Liver (tissue), 9 donors: Measurements from ENCODE around the gene RBMY1D. TPM values are rescaled to one million over a fixed set of nuclear protein-coding genes. Genes with fewer than 3 reads are reported as not detected.

Experiments
- DNase-seq: peaks from one replicate; pipeline ENCODE4 v3.0.0-alpha.2; 2017; ENCODE audit warnings: low spot score
- H3K27ac ChIP-seq, 2 donors: one replicate each; pipeline ENCODE4 v1.7.0; 2013; ENCODE audit warnings: inconsistent platforms in 2 of 2, low read length in 2 of 2, control low read depth in 1 of 2, low read depth in 1 of 2, mild to moderate bottlenecking in 1 of 2
- H3K27me3 ChIP-seq, 4 donors: one replicate each; pipeline versions ENCODE4 v1.6.1 to v1.7.0; 2013; ENCODE audit warnings: low read length in 3 of 4, inconsistent platforms in 1 of 4, mild to moderate bottlenecking in 1 of 4, moderate library complexity in 1 of 4; ENCODE audit not compliant: control insufficient read depth in 4 of 4, insufficient read depth in 4 of 4
- H3K36me3 ChIP-seq, 4 donors: one replicate each; pipeline versions ENCODE4 v1.6.1 to v1.7.0; 2013; ENCODE audit warnings: low read length in 3 of 4, mild to moderate bottlenecking in 3 of 4, low read depth in 1 of 4, moderate library complexity in 1 of 4; ENCODE audit not compliant: control insufficient read depth in 4 of 4, insufficient read depth in 3 of 4
- H3K4me1 ChIP-seq, 4 donors: one replicate each; pipeline versions ENCODE4 v1.6.1 to v1.7.0; 2013; ENCODE audit warnings: low read length in 3 of 4, mild to moderate bottlenecking in 3 of 4, moderate library complexity in 1 of 4; ENCODE audit not compliant: control insufficient read depth in 4 of 4, insufficient read depth in 4 of 4
- H3K4me3 ChIP-seq, 3 donors: one replicate each; pipeline versions ENCODE4 v1.6.1 to v1.7.0; 2013; ENCODE audit warnings: low read length in 3 of 3, control low read depth in 1 of 3, low read depth in 1 of 3, mild to moderate bottlenecking in 1 of 3
- H3K9ac ChIP-seq, 2 donors: one replicate each; pipeline ENCODE4 v1.7.0; 2013; ENCODE audit warnings: low read length in 2 of 2, mild to moderate bottlenecking in 2 of 2, moderate library complexity in 2 of 2, control low read depth in 1 of 2, low read depth in 1 of 2
- H3K9me3 ChIP-seq, 4 donors: one replicate each; pipeline versions ENCODE4 v1.6.1 to v1.7.0; 2013; ENCODE audit warnings: low read length in 3 of 4; ENCODE audit not compliant: control insufficient read depth in 4 of 4
- EGR1 ChIP-seq, 2 donors: IDR thresholded peaks; 2 replicates each; pipeline ENCODE4 v1.6.1; 2016 to 2018; ENCODE audit warnings: antibody characterized with exemption in 2 of 2, low read depth in 2 of 2
- FOXA1 ChIP-seq: IDR thresholded peaks from 2 replicates; pipeline ENCODE4 v1.6.1; 2016; ENCODE audit warnings: antibody characterized with exemption
- FOXA2 ChIP-seq: IDR thresholded peaks from 2 replicates; pipeline ENCODE4 v1.6.1; 2016; ENCODE audit warnings: antibody characterized with exemption
- GABPA ChIP-seq, 2 donors: IDR thresholded peaks in 1 of 2; conservative IDR thresholded peaks in 1 of 2; 2 replicates each; pipeline ENCODE4 v1.6.1; 2016; ENCODE audit warnings: antibody characterized with exemption in 2 of 2, mild to moderate bottlenecking in 1 of 2, moderate library complexity in 1 of 2
- HNF4A ChIP-seq, 2 donors: conservative IDR thresholded peaks; 2 replicates each; pipeline ENCODE4 v1.6.1; 2016; ENCODE audit warnings: antibody characterized with exemption in 2 of 2, mild to moderate bottlenecking in 2 of 2
- HNF4G ChIP-seq: IDR thresholded peaks from 2 replicates; pipeline ENCODE4 v1.6.1; 2016; ENCODE audit warnings: antibody characterized with exemption
- JUND ChIP-seq, 2 donors: IDR thresholded peaks; 2 replicates each; pipeline ENCODE4 v1.6.1; 2016; ENCODE audit warnings: antibody characterized with exemption in 2 of 2
- NR2F2 ChIP-seq: IDR thresholded peaks from 2 replicates; pipeline ENCODE4 v1.6.1; 2016; ENCODE audit warnings: antibody characterized with exemption
- RAD21 ChIP-seq, 2 donors: IDR thresholded peaks; 2 replicates each; pipeline ENCODE4 v1.6.1; 2016; ENCODE audit warnings: antibody characterized with exemption in 2 of 2, mild to moderate bottlenecking in 2 of 2
- RXRA ChIP-seq, 2 donors: IDR thresholded peaks; 2 replicates each; pipeline ENCODE4 v1.6.1; 2017 to 2018; ENCODE audit warnings: antibody characterized with exemption in 2 of 2, mild to moderate bottlenecking in 1 of 2
- SP1 ChIP-seq: IDR thresholded peaks from 2 replicates; pipeline ENCODE4 v1.6.1; 2018; ENCODE audit warnings: antibody characterized with exemption, mild to moderate bottlenecking
- TAF1 ChIP-seq: conservative IDR thresholded peaks from 2 replicates; pipeline ENCODE4 v1.6.1; 2016; ENCODE audit warnings: antibody characterized with exemption, mild to moderate bottlenecking
- whole genome bisulfite sequencing: extraction: QIAGEN DNeasy Blood & Tissue Kit; methylation state at CpG from one replicate; pipeline ENCODE4 v1.1.7; 2013; 5-methylcytosine and 5-hydroxymethylcytosine counted together
- polyA plus RNA-seq, 2 donors: library from polyadenylated mRNA; stranded (reverse) in 1 of 2; unstranded in 1 of 2; fragments of 200-250 nt in 1 of 2; fragments of >200 nt in 1 of 2; fragmentation: Nextera tagmentation in 1 of 2; extraction: Ambion mirVana in 1 of 2; gene quantifications; one replicate each; pipeline versions ENCODE4 v1.2.1 to v1.2.3, GENCODE V29; 2013 to 2015
- total RNA-seq, 2 donors: library from RNA; depleted of rRNA; stranded (reverse); fragments of >200 nt; gene quantifications; one replicate each; pipeline ENCODE4 v1.2.3, GENCODE V29; 2014
- TF ChIP-seq, protein P1 (sequence below): IDR thresholded peaks from 2 replicates; pipeline ENCODE4 v1.6.1; 2016; ENCODE audit warnings: antibody characterized with exemption
- TF ChIP-seq, protein P2 (sequence below): IDR thresholded peaks from 2 replicates; pipeline ENCODE4 v1.6.1; 2016; ENCODE audit warnings: antibody characterized with exemption, mild to moderate bottlenecking
- TF ChIP-seq, protein P3 (sequence below): fragments of 150-350 bp; IDR thresholded peaks from 2 replicates; pipeline ENCODE4 v1.5.1; 2017; ENCODE audit warnings: improper control_type of control experiment, low read depth, low read length; ENCODE audit not compliant: missing input control
- TF ChIP-seq, protein P4 (sequence below): IDR thresholded peaks from 2 replicates; pipeline ENCODE4 v1.6.1; 2016; ENCODE audit warnings: antibody characterized with exemption
- TF ChIP-seq, protein P5 (sequence below): IDR thresholded peaks from 2 replicates; pipeline ENCODE4 v1.6.1; 2016; ENCODE audit warnings: antibody characterized with exemption
- donor health status: healthy.
- donor health status: healthy.
- donor health status: healthy.
- donor health status: healthy.
- donor health status: healthy.

RBMY1D gene
- total and polyA plus RNA-seq, 4 donors: not detected

DNA sequence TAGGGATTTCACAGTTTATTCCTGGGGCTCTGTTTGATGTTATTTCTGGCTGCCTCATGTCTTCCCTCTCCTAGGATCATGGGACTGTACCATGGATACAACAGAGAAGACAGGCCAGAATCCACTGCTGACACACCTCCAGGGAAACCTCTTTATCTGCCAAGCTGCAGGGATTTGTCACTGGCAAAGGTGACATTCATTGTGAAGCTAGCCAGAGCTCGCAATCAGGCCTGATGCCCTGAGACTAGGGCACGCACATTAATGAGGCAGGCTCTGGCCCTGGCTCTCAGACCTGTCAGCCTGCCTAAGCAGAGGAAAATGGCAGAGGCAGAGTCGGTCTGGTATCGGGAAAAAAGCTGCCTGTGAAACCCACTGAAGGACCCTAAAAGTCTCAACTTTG is 52.2 kb downstream of the RBMY1D start:
- no peaks in the 10 kb centered on the region for H3K4me1 ChIP-seq
- no peak overlapping the region for H3K4me3 ChIP-seq
- H3K36me3 ChIP-seq: no peaks in the 10 kb centered on the region
- 75% methylated on average over 4 of the region's 4 CpGs for WGBS
- H3K27me3 ChIP-seq: no peaks in the 10 kb centered on the region
- no peak overlapping the region for H3K9ac ChIP-seq
- no peak overlapping the region for H3K27ac ChIP-seq
- TF ChIP-seq JUND (IDR thresholded peaks at IDR 0.05) (no peak), EGR1 (IDR thresholded peaks at IDR 0.05; ENCODE audit: low read depth in 2 of 2) (no peak), HNF4A (conservative IDR thresholded peaks at IDR 0.05) (no peak), FOXA2 (no peak), RXRA (IDR thresholded peaks at IDR 0.05) (no peak), HNF4G (no peak), TAF1 (no peak), RAD21 (IDR thresholded peaks at IDR 0.05) (no peak), GABPA (IDR thresholded peaks at IDR 0.05 in 1 of 2, conservative IDR thresholded peaks at IDR 0.05 in 1 of 2) (no peak), NR2F2 (no peak), FOXA1 (no peak)
- TF ChIP-seq, protein P1, sequence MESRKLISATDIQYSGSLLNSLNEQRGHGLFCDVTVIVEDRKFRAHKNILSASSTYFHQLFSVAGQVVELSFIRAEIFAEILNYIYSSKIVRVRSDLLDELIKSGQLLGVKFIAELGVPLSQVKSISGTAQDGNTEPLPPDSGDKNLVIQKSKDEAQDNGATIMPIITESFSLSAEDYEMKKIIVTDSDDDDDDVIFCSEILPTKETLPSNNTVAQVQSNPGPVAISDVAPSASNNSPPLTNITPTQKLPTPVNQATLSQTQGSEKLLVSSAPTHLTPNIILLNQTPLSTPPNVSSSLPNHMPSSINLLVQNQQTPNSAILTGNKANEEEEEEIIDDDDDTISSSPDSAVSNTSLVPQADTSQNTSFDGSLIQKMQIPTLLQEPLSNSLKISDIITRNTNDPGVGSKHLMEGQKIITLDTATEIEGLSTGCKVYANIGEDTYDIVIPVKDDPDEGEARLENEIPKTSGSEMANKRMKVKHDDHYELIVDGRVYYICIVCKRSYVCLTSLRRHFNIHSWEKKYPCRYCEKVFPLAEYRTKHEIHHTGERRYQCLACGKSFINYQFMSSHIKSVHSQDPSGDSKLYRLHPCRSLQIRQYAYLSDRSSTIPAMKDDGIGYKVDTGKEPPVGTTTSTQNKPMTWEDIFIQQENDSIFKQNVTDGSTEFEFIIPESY: no peak
- TF ChIP-seq, protein P2, sequence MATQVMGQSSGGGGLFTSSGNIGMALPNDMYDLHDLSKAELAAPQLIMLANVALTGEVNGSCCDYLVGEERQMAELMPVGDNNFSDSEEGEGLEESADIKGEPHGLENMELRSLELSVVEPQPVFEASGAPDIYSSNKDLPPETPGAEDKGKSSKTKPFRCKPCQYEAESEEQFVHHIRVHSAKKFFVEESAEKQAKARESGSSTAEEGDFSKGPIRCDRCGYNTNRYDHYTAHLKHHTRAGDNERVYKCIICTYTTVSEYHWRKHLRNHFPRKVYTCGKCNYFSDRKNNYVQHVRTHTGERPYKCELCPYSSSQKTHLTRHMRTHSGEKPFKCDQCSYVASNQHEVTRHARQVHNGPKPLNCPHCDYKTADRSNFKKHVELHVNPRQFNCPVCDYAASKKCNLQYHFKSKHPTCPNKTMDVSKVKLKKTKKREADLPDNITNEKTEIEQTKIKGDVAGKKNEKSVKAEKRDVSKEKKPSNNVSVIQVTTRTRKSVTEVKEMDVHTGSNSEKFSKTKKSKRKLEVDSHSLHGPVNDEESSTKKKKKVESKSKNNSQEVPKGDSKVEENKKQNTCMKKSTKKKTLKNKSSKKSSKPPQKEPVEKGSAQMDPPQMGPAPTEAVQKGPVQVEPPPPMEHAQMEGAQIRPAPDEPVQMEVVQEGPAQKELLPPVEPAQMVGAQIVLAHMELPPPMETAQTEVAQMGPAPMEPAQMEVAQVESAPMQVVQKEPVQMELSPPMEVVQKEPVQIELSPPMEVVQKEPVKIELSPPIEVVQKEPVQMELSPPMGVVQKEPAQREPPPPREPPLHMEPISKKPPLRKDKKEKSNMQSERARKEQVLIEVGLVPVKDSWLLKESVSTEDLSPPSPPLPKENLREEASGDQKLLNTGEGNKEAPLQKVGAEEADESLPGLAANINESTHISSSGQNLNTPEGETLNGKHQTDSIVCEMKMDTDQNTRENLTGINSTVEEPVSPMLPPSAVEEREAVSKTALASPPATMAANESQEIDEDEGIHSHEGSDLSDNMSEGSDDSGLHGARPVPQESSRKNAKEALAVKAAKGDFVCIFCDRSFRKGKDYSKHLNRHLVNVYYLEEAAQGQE: no peak
- TF ChIP-seq, protein P3, sequence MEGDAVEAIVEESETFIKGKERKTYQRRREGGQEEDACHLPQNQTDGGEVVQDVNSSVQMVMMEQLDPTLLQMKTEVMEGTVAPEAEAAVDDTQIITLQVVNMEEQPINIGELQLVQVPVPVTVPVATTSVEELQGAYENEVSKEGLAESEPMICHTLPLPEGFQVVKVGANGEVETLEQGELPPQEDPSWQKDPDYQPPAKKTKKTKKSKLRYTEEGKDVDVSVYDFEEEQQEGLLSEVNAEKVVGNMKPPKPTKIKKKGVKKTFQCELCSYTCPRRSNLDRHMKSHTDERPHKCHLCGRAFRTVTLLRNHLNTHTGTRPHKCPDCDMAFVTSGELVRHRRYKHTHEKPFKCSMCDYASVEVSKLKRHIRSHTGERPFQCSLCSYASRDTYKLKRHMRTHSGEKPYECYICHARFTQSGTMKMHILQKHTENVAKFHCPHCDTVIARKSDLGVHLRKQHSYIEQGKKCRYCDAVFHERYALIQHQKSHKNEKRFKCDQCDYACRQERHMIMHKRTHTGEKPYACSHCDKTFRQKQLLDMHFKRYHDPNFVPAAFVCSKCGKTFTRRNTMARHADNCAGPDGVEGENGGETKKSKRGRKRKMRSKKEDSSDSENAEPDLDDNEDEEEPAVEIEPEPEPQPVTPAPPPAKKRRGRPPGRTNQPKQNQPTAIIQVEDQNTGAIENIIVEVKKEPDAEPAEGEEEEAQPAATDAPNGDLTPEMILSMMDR: no peak
- TF ChIP-seq, protein P4, sequence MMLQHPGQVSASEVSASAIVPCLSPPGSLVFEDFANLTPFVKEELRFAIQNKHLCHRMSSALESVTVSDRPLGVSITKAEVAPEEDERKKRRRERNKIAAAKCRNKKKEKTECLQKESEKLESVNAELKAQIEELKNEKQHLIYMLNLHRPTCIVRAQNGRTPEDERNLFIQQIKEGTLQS: no peak
- TF ChIP-seq, protein P5, sequence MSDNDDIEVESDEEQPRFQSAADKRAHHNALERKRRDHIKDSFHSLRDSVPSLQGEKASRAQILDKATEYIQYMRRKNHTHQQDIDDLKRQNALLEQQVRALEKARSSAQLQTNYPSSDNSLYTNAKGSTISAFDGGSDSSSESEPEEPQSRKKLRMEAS: no peak
- no peaks in the 10 kb centered on the region for H3K9me3 ChIP-seq
- no peak for DNase-seq

DNA sequence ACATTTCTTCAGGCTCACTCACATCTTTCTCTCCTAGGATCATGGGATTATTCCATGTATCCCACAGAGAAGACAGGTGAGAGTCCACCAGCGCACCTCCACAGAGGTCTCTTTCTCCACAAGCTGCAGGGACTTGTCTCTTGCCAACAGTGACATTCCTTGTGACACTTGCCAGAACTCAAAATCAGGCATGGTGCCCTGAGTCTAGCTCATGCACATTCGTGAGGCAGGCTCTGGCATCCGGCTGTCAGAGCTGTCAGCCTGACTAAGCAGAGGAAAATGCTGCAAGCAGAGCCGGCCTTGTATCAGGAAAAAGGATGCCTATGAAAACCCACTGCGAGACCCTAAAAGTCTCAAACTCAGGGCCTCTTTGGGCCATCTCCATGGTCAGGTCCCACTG is 54.8 kb downstream of the RBMY1D start:
- Histone ChIP-seq H3K27me3 (no peaks in the 10 kb centered on the region), H3K36me3 (no peaks in the 10 kb centered on the region), H3K4me1 (no peaks in the 10 kb centered on the region), H3K9me3 (no peaks in the 10 kb centered on the region), H3K4me3 (no peak overlapping the region), H3K27ac (no peak overlapping the region), H3K9ac (no peak overlapping the region)
- 63% methylated on average over 5 of the region's 5 CpGs for WGBS
- no peak for DNase-seq
- TF ChIP-seq, protein P3: no peak
- no peak for TF ChIP-seq SP1
- TF ChIP-seq TAF1: no peak
- TF ChIP-seq, protein P2: no peak
- no peak for TF ChIP-seq EGR1 (IDR thresholded peaks at IDR 0.05; ENCODE audit: low read depth in 2 of 2)
- no peak for TF ChIP-seq FOXA1
- TF ChIP-seq RAD21 (IDR thresholded peaks at IDR 0.05): no peak
- TF ChIP-seq HNF4A (conservative IDR thresholded peaks at IDR 0.05): no peak
- TF ChIP-seq, protein P4: no peak
- TF ChIP-seq FOXA2: no peak
